SK-N-SH treated with all-trans-retinoic acid at 6 μM for 48 hours (cell line): ENCODE results near the gene TRH.

Source experiments
- ATAC-seq: fragments of 200-7000 bp; cut with Tn5 transposase; 3 replicates; pipeline ENCODE4 v1.9.1; 2020; ENCODE audit warnings: mild to moderate bottlenecking, moderate library complexity
- ARNTL ChIP-seq: fragments of 450-650 bp; formaldehyde crosslinking; IDR thresholded peaks from 2 replicates; pipeline ENCODE4 v1.5.0; 2020; ENCODE audit warnings: low read depth, mild to moderate bottlenecking, moderate library complexity, borderline replicate concordance
- BACH2 ChIP-seq: fragments of 250-450 bp; sonication (Bioruptor Pico); IDR thresholded peaks from 2 replicates; pipeline ENCODE4 v1.9.0; 2021; ENCODE audit warnings: mild to moderate bottlenecking, borderline replicate concordance
- CREB5 ChIP-seq: fragments of 250-450 bp; sonication (Bioruptor Pico); IDR thresholded peaks from 2 replicates; pipeline ENCODE4 v1.5.1; 2020; ENCODE audit warnings: low read depth, mild to moderate bottlenecking, moderate library complexity
- CSDC2 ChIP-seq: fragments of 250-450 bp; sonication (Bioruptor Pico); IDR thresholded peaks from 2 replicates; pipeline ENCODE4 v1.5.0; 2020; ENCODE audit warnings: mild to moderate bottlenecking, moderate library complexity
- CSRNP3 ChIP-seq: fragments of 250-450 bp; sonication (Bioruptor Pico); IDR thresholded peaks from 2 replicates; pipeline ENCODE4 v1.5.1; 2021; ENCODE audit warnings: mild to moderate bottlenecking, moderate library complexity
- ESRRG ChIP-seq: fragments of 250-450 bp; sonication (Bioruptor Pico); IDR thresholded peaks from 2 replicates; pipeline ENCODE4 v1.6.1; 2021; ENCODE audit warnings: mild to moderate bottlenecking
- GLIS3 ChIP-seq: fragments of 250-450 bp; sonication (Bioruptor Pico); IDR thresholded peaks from 2 replicates; pipeline ENCODE4 v1.5.0; 2020; ENCODE audit warnings: mild to moderate bottlenecking, moderate library complexity
- ISL1 ChIP-seq: fragments of 250-450 bp; sonication (Bioruptor Pico); IDR thresholded peaks from 2 replicates; pipeline ENCODE4 v2.1.2; 2022; ENCODE audit warnings: mild to moderate bottlenecking, moderate library complexity
- OSR1 ChIP-seq: fragments of 250-450 bp; sonication (Bioruptor Pico); IDR thresholded peaks from 2 replicates; pipeline ENCODE4 v1.8.0; 2022; ENCODE audit warnings: moderate library complexity, mild to moderate bottlenecking, inconsistent platforms
- PATZ1 ChIP-seq: fragments of 250-450 bp; sonication (Bioruptor Pico); IDR thresholded peaks from 2 replicates; pipeline ENCODE4 v1.8.0; 2020; ENCODE audit warnings: mild to moderate bottlenecking, moderate library complexity, borderline replicate concordance
- POU6F1 ChIP-seq: fragments of 250-450 bp; sonication (Bioruptor Pico); IDR thresholded peaks from 2 replicates; pipeline ENCODE4 v1.8.0; 2021; ENCODE audit warnings: low read depth, mild to moderate bottlenecking, moderate library complexity, borderline replicate concordance
- PPARA ChIP-seq: fragments of 250-450 bp; sonication (Bioruptor Pico); IDR thresholded peaks from 2 replicates; pipeline ENCODE4 v1.5.0; 2020; ENCODE audit warnings: mild to moderate bottlenecking, borderline replicate concordance
- RARB ChIP-seq: fragments of 250-450 bp; sonication (Bioruptor Pico); IDR thresholded peaks from 2 replicates; pipeline ENCODE4 v1.8.0; 2021; ENCODE audit warnings: mild to moderate bottlenecking, moderate library complexity
- SNAI2 ChIP-seq: fragments of 250-450 bp; sonication (Bioruptor Pico); IDR thresholded peaks from 2 replicates; pipeline ENCODE4 v1.5.0; 2020; ENCODE audit warnings: mild to moderate bottlenecking, moderate library complexity
- TCF4 ChIP-seq: fragments of 250-450 bp; sonication (Bioruptor Pico); IDR thresholded peaks from 2 replicates; pipeline ENCODE4 v1.8.0; 2021; ENCODE audit warnings: mild to moderate bottlenecking, moderate library complexity, borderline replicate concordance
- TOX ChIP-seq: fragments of 250-450 bp; sonication (Bioruptor Pico); IDR thresholded peaks from 2 replicates; pipeline ENCODE4 v1.8.0; 2021; ENCODE audit warnings: mild to moderate bottlenecking, moderate library complexity, borderline replicate concordance
- TSHZ2 ChIP-seq: fragments of 250-450 bp; sonication (Bioruptor Pico); IDR thresholded peaks from 2 replicates; pipeline ENCODE4 v1.5.0; 2020; ENCODE audit warnings: mild to moderate bottlenecking, moderate library complexity
- ZC3H10 ChIP-seq: fragments of 250-450 bp; sonication (Bioruptor Pico); IDR thresholded peaks from 2 replicates; pipeline ENCODE4 v1.5.1; 2021; ENCODE audit warnings: mild to moderate bottlenecking, moderate library complexity
- ZFP3 ChIP-seq: fragments of 250-450 bp; sonication (Bioruptor Pico); IDR thresholded peaks from 2 replicates; pipeline ENCODE4 v1.5.0; 2020; ENCODE audit warnings: mild to moderate bottlenecking, moderate library complexity
- ZFP30 ChIP-seq: fragments of 450-650 bp; formaldehyde crosslinking; IDR thresholded peaks from 2 replicates; pipeline ENCODE4 v1.5.0; 2022; ENCODE audit warnings: mild to moderate bottlenecking, moderate library complexity
- ZNF70 ChIP-seq: fragments of 450-650 bp; formaldehyde crosslinking; IDR thresholded peaks from 2 replicates; pipeline ENCODE4 v1.5.0; 2020; ENCODE audit warnings: mild to moderate bottlenecking, moderate library complexity
- ZNF8 ChIP-seq: fragments of 450-650 bp; formaldehyde crosslinking; IDR thresholded peaks from 2 replicates; pipeline ENCODE4 v1.5.0; 2020; ENCODE audit warnings: mild to moderate bottlenecking, moderate library complexity

TRH gene

GRCh38 chr3:129961141-129961541 is 13.4 kb upstream of the TRH start:
- no peak for ATAC-seq
- TF ChIP-seq SNAI2 (CRISPR knock-in tag) = no peak
- no peak for TF ChIP-seq TSHZ2 (CRISPR knock-in tag)
- no peak for TF ChIP-seq ZNF8 (CRISPR knock-in tag)
- TF ChIP-seq ESRRG (CRISPR knock-in tag) = no peak
- TF ChIP-seq ZFP30 (CRISPR knock-in tag) = no peak
- TF ChIP-seq CREB5 (CRISPR knock-in tag) = no peak
- no peak for TF ChIP-seq ZFP3 (CRISPR knock-in tag)
- no peak for TF ChIP-seq GLIS3
- TF ChIP-seq OSR1 = no peak
- no peak for TF ChIP-seq PPARA
- no peak for TF ChIP-seq ARNTL (CRISPR knock-in tag)
- no peak for TF ChIP-seq BACH2 (CRISPR knock-in tag)
- no peak for TF ChIP-seq ZNF70
- no peak for TF ChIP-seq CSDC2 (CRISPR knock-in tag)
- no peak for TF ChIP-seq ZC3H10 (CRISPR knock-in tag)
- no peak for TF ChIP-seq PATZ1

GRCh38 chr3:129962600-129962999 is 11.9 kb upstream of the TRH start:
- ATAC-seq = no peak
- TF ChIP-seq SNAI2 (CRISPR knock-in tag) (no peak), RARB (no peak), POU6F1 (CRISPR knock-in tag) (no peak), CSDC2 (CRISPR knock-in tag) (no peak), ARNTL (CRISPR knock-in tag) (no peak), ZFP3 (CRISPR knock-in tag) (no peak), TCF4 (CRISPR knock-in tag) (no peak), ZC3H10 (CRISPR knock-in tag) (no peak), TOX (CRISPR knock-in tag) (no peak), TSHZ2 (CRISPR knock-in tag) (no peak), ZNF70 (no peak), GLIS3 (no peak), ZNF8 (CRISPR knock-in tag) (no peak), ESRRG (CRISPR knock-in tag) (no peak), OSR1 (no peak), BACH2 (CRISPR knock-in tag) (no peak)

- no peak for ATAC-seq
- TF ChIP-seq ESRRG (CRISPR knock-in tag) = no peak
- TF ChIP-seq ISL1 (CRISPR knock-in tag) = no peak
- no peak for TF ChIP-seq ZC3H10 (CRISPR knock-in tag)
- no peak for TF ChIP-seq ARNTL (CRISPR knock-in tag)
- TF ChIP-seq ZNF70 = no peak
- no peak for TF ChIP-seq TOX (CRISPR knock-in tag)
- no peak for TF ChIP-seq ZNF8 (CRISPR knock-in tag)
- TF ChIP-seq POU6F1 (CRISPR knock-in tag) = no peak
- TF ChIP-seq CSDC2 (CRISPR knock-in tag) = no peak
- no peak for TF ChIP-seq CREB5 (CRISPR knock-in tag)
- TF ChIP-seq PPARA = no peak
- TF ChIP-seq ZFP3 (CRISPR knock-in tag) = no peak
- no peak for TF ChIP-seq CSRNP3 (CRISPR knock-in tag)
These were observed 8.6 kb upstream of the TRH start for GRCh38 chr3:129965937-129966336.
